ENCODE measurements around the gene ELMO1. TPM values are rescaled to one million over a fixed set of nuclear protein-coding genes. Genes with fewer than 3 reads are reported as not detected.

Gene ELMO1
- 0.07 to 0.17 TPM in 2 of 3 replicates, not detected in the other for polyA plus RNA-seq
- polyA plus RNA-seq (2011; ENCODE audit: low read depth), result not detected
- polyA plus RNA-seq (2011; cell fraction: cytosol; rRNA removed), result 0.11 and 0.12 TPM in 2 replicates
- polyA plus RNA-seq (2011; cell fraction: nucleus; rRNA removed), result 0.35 and 0.56 TPM in 2 replicates
- not detected in 2 replicates for polyA plus RNA-seq (2012; ENCODE audit: low replicate concordance)
- 0.10 to 0.51 TPM in 2 of 3 replicates, not detected in the other for polyA minus RNA-seq
- polyA minus RNA-seq (2011; cell fraction: cytosol; rRNA and poly(A)+ RNA removed), result not detected
- 0.11 and 0.85 TPM in 2 replicates for polyA minus RNA-seq (2011; cell fraction: nucleus; rRNA and poly(A)+ RNA removed)

- Histone ChIP-seq H2AFZ (ENCODE audit: control insufficient read depth, low read length) (peak within 1 kb of the TSS; percentile 52), H3K36me3 (ENCODE audit: control insufficient read depth in 2 of 2, extremely low read depth in 1 of 2, insufficient read depth in 2 of 2, low read length in 2 of 2) (no peaks in the 10 kb centered on the region)
- no peak for DNase-seq (ENCODE audit: low read depth, low spot score)
Observed at GRCh38 chr7:37448636-37449361, at the start of gene ELMO1. Gene ELMO1 (minus strand): TSS chr7:37448864. CDS start chr7:37342690, 106,174 bp downstream.

GRCh38 chr7:37497576-37497975 is 48.9 kb upstream of the ELMO1 start:
- no peaks in the 10 kb centered on the region for H3K9me1 ChIP-seq (ENCODE audit: control insufficient read depth, extremely low read depth, insufficient read depth, low read length)
- no peak overlapping the region for H2AFZ ChIP-seq (ENCODE audit: control insufficient read depth, low read length)
- H3K4me1 ChIP-seq (ENCODE audit: control insufficient read depth, extremely low read depth, insufficient read depth, low read length), result no peaks in the 10 kb centered on the region
- H3K4me3 ChIP-seq (ENCODE audit: control insufficient read depth in 2 of 3, extremely low read depth in 1 of 3, insufficient read depth in 2 of 3, low read depth in 1 of 3, low read length in 3 of 3), result no peak overlapping the region
- TF ChIP-seq EZH2 (IDR thresholded peaks at IDR 0.05; ENCODE audit: low read length), result no peak
- no peak for TF ChIP-seq CTCF (optimal IDR thresholded peaks at IDR 0.05 in 1 of 3, IDR thresholded peaks at IDR 0.05 in 1 of 3, conservative IDR thresholded peaks at IDR 0.05 in 1 of 3; ENCODE audit: extremely low read depth in 1 of 3, insufficient read depth in 2 of 3, low read length in 3 of 3)
- no peaks in the 10 kb centered on the region for H3K9me3 ChIP-seq (ENCODE audit: control insufficient read depth, low read depth, low read length)
- FAIRE-seq (no peak), DNase-seq (ENCODE audit: low read depth, low spot score) (no peak)
- no peak overlapping the region for H3K27ac ChIP-seq (ENCODE audit: control insufficient read depth, insufficient read depth, low read length)
- no peaks in the 10 kb centered on the region for H4K20me1 ChIP-seq (ENCODE audit: control insufficient read depth, extremely low read depth, insufficient read depth, low read length)
- dilution Hi-C loops (cut with MboI; ENCODE audit: extremely low pct_ligation_motif_present, low sequenced_read_pairs), result no loop called here
- no peaks in the 10 kb centered on the region for H3K27me3 ChIP-seq (ENCODE audit: control insufficient read depth, extremely low read depth, insufficient read depth, low read length)
- no peaks in the 10 kb centered on the region for H3K36me3 ChIP-seq (ENCODE audit: control insufficient read depth in 2 of 2, extremely low read depth in 1 of 2, insufficient read depth in 2 of 2, low read length in 2 of 2)
- no peak overlapping the region for H3K9ac ChIP-seq (ENCODE audit: control insufficient read depth, extremely low read depth, insufficient read depth, low read length)
- H3K4me2 ChIP-seq (ENCODE audit: control insufficient read depth, extremely low read depth, insufficient read depth, low read depth, low read length), result no peak overlapping the region
- H3K79me2 ChIP-seq (ENCODE audit: control insufficient read depth, insufficient read depth, low read length), result no peaks in the 10 kb centered on the region

More at GRCh38 chr7:37448636-37449361, at the start of gene ELMO1:
- Histone ChIP-seq H3K79me2 (ENCODE audit: control insufficient read depth, insufficient read depth, low read length) (no peaks in the 10 kb centered on the region), H3K9ac (ENCODE audit: control insufficient read depth, extremely low read depth, insufficient read depth, low read length) (no peak within 1 kb of the TSS), H3K9me1 (ENCODE audit: control insufficient read depth, extremely low read depth, insufficient read depth, low read length) (no peaks in the 10 kb centered on the region), H3K4me2 (ENCODE audit: control insufficient read depth, extremely low read depth, insufficient read depth, low read depth, low read length) (peak within 1 kb of the TSS; percentile 44), H4K20me1 (ENCODE audit: control insufficient read depth, extremely low read depth, insufficient read depth, low read length) (no peaks in the 10 kb centered on the region), H3K9me3 (ENCODE audit: control insufficient read depth, low read depth, low read length) (no peaks in the 10 kb centered on the region), H3K4me3 (ENCODE audit: control insufficient read depth in 2 of 3, extremely low read depth in 1 of 3, insufficient read depth in 2 of 3, low read depth in 1 of 3, low read length in 3 of 3) (peak within 1 kb of the TSS; percentile 15 to 27 (median 24)), H3K4me1 (ENCODE audit: control insufficient read depth, extremely low read depth, insufficient read depth, low read length) (no peaks in the 10 kb centered on the region), H3K27ac (ENCODE audit: control insufficient read depth, insufficient read depth, low read length) (no peak within 1 kb of the TSS), H3K27me3 (ENCODE audit: control insufficient read depth, extremely low read depth, insufficient read depth, low read length) (peaks cover 29% of the 10 kb centered on the region)
- TF ChIP-seq EZH2 (IDR thresholded peaks at IDR 0.05; ENCODE audit: low read length), result peak; percentile 74
- peak in 2 of 3 experiments; percentile 24 to 40 for TF ChIP-seq CTCF (optimal IDR thresholded peaks at IDR 0.05 in 1 of 3, IDR thresholded peaks at IDR 0.05 in 1 of 3, conservative IDR thresholded peaks at IDR 0.05 in 1 of 3; ENCODE audit: extremely low read depth in 1 of 3, insufficient read depth in 2 of 3, low read length in 3 of 3)
- dilution Hi-C loops (cut with MboI; ENCODE audit: extremely low pct_ligation_motif_present, low sequenced_read_pairs), result no loop called here
- no peak for FAIRE-seq

Measured in keratinocyte (primary cell).